HG03097 (cell line): ENCODE measurements around the gene VCAN.
A peak's percentile ranks its signal among the peaks of the same experiment; 100 is the strongest.

ENCODE experiments used
- ATAC-seq: cut with Tn5 transposase; IDR thresholded peaks from one replicate; pipeline ENCODE4 v1.9.1; 2021; ENCODE audit not compliant: unreplicated experiment, low FRiP score

Gene VCAN

GRCh38 chr5:83527722-83528438 lies 56.3 kb downstream of the VCAN start:
- no peak for ATAC-seq

GRCh38 chr5:83528439-83528769 lies 56.9 kb downstream of the VCAN start:
- ATAC-seq = no peak

GRCh38 chr5:83530193-83530592 lies 58.6 kb downstream of the VCAN start:
- no peak for ATAC-seq

GRCh38 chr5:83531661-83532060 lies 60.1 kb downstream of the VCAN start:
- no peak for ATAC-seq

- ATAC-seq = peak; percentile 86
Observed at GRCh38 chr5:83538786-83539462, 67.4 kb downstream of the VCAN start.

GRCh38 chr5:83539463-83539790 lies 67.9 kb downstream of the VCAN start:
- ATAC-seq = no peak

- ATAC-seq = no peak
Observed at GRCh38 chr5:83540105-83540504, 68.6 kb downstream of the VCAN start.

GRCh38 chr5:83540783-83541182 lies 69.2 kb downstream of the VCAN start:
- no peak for ATAC-seq

- no peak for ATAC-seq
Observed at GRCh38 chr5:83542839-83543238, 71.3 kb downstream of the VCAN start.

- ATAC-seq = no peak
Observed at GRCh38 chr5:83543898-83544297, 72.4 kb downstream of the VCAN start.

- ATAC-seq = no peak
Observed at GRCh38 chr5:83547161-83547560, 75.6 kb downstream of the VCAN start.

GRCh38 chr5:83547889-83548288 lies 76.3 kb downstream of the VCAN start:
- ATAC-seq = no peak

GRCh38 chr5:83548581-83548980 lies 77.0 kb downstream of the VCAN start:
- no peak for ATAC-seq

GRCh38 chr5:83549076-83549475 lies 77.5 kb downstream of the VCAN start:
- no peak for ATAC-seq

GRCh38 chr5:83549674-83550073 lies 78.1 kb downstream of the VCAN start:
- no peak for ATAC-seq

- no peak for ATAC-seq
Observed at GRCh38 chr5:83551821-83552220, 80.3 kb downstream of the VCAN start.

GRCh38 chr5:83552275-83552674 lies 80.7 kb downstream of the VCAN start:
- no peak for ATAC-seq

GRCh38 chr5:83553000-83553486 lies 81.5 kb downstream of the VCAN start:
- ATAC-seq = no peak

- ATAC-seq = no peak
Observed at GRCh38 chr5:83554133-83554532, 82.6 kb downstream of the VCAN start.

GRCh38 chr5:83554686-83555085 lies 83.1 kb downstream of the VCAN start:
- ATAC-seq = no peak

GRCh38 chr5:83555263-83555662 lies 83.7 kb downstream of the VCAN start:
- no peak for ATAC-seq

- no peak for ATAC-seq
Observed at GRCh38 chr5:83556190-83556589, 84.6 kb downstream of the VCAN start.
